Uterus (tissue), 2 donors: ENCODE results near the gene LEKR1.

ENCODE experiments used
- CTCF ChIP-seq, 4 experiments: fragments of 200-600 bp in 2 of 4; fragments of 450-650 bp in 2 of 4; sonication (generic) in 2 of 4; IDR thresholded peaks; one replicate each; pipeline ENCODE4 v1.5.1; 2016 to 2019; ENCODE audit warnings: antibody characterized with exemption in 4 of 4, mild to moderate bottlenecking in 2 of 4, moderate library complexity in 1 of 4
- POLR2A ChIP-seq, 2 donors: fragments of 450-650 bp; IDR thresholded peaks; one replicate each; pipeline ENCODE4 v1.6.1; 2016; ENCODE audit warnings: antibody characterized with exemption in 2 of 2, mild to moderate bottlenecking in 1 of 2, moderate library complexity in 1 of 2

DNA sequence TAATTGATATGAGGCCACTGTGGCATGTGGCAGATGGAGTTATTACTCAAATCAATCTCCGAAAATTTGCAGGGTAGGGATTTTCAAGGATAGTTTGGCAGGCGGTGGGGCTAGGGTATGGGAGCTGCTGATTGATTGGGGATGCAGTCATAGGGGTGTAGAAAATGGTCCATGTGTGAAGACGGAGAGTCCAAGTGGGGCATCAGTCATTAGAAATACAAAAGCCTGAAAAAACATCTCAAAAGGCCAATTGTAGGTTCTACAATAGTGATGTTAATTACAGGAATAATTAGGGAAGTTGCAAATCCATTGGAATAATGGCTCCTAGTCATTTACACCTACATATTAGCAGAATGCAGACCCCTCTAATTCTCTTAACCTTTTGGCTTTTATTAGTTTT is 4.9 kb downstream of the LEKR1 start:
- no peak for TF ChIP-seq CTCF (IDR thresholded peaks at IDR 0.05)
- no peak for TF ChIP-seq POLR2A (IDR thresholded peaks at IDR 0.05)
